WTC11 (cell line): ENCODE measurements around the gene SBK1.

Experiments used
- CBFB ChIP-seq: sonication (generic); formaldehyde crosslinking; IDR thresholded peaks from 2 replicates; pipeline ENCODE4 v1.8.1; 2022; ENCODE audit warnings: mild to moderate bottlenecking, low read depth, missing genetic modification reagents
- CREB1 ChIP-seq: sonication (generic); formaldehyde crosslinking; IDR thresholded peaks from 2 replicates; pipeline ENCODE4 v1.8.0; 2023; ENCODE audit warnings: mild to moderate bottlenecking, missing genetic modification reagents
- CTCF ChIP-seq: fragments of 200-600 bp; IDR thresholded peaks from 2 replicates; pipeline ENCODE4 v1.8.0; 2022; ENCODE audit warnings: antibody characterized with exemption
- FOXK1 ChIP-seq: sonication (generic); formaldehyde crosslinking; IDR thresholded peaks from 2 replicates; pipeline ENCODE4 v1.8.0; 2022; ENCODE audit warnings: mild to moderate bottlenecking, moderate library complexity, missing genetic modification reagents
- MAX ChIP-seq: sonication (generic); formaldehyde crosslinking; IDR thresholded peaks from 2 replicates; pipeline ENCODE4 v1.8.0; 2022; ENCODE audit warnings: mild to moderate bottlenecking, missing genetic modification reagents
- NFYB ChIP-seq: sonication (generic); formaldehyde crosslinking; conservative IDR thresholded peaks from 2 replicates; pipeline ENCODE4 v1.8.0; 2022; ENCODE audit warnings: low read depth, missing genetic modification reagents
- NR1H2 ChIP-seq: sonication (generic); formaldehyde crosslinking; IDR thresholded peaks from 2 replicates; pipeline ENCODE4 v1.9.0; 2021; ENCODE audit warnings: mild to moderate bottlenecking, moderate library complexity, missing genetic modification reagents
- SP1 ChIP-seq: sonication (generic); formaldehyde crosslinking; conservative IDR thresholded peaks from 2 replicates; pipeline ENCODE4 v1.8.1; 2022; ENCODE audit warnings: missing genetic modification reagents
- ZBTB21 ChIP-seq: sonication (generic); formaldehyde crosslinking; IDR thresholded peaks from 2 replicates; pipeline ENCODE4 v1.8.1; 2023; ENCODE audit warnings: mild to moderate bottlenecking, missing genetic modification reagents, borderline replicate concordance
- ZNF138 ChIP-seq: sonication (generic); formaldehyde crosslinking; conservative IDR thresholded peaks from 2 replicates; pipeline ENCODE4 v1.8.1; 2022; ENCODE audit warnings: mild to moderate bottlenecking, moderate library complexity, missing genetic modification reagents
- ZNF423 ChIP-seq: fragments of 250-450 bp; sonication (Bioruptor Pico); IDR thresholded peaks from 2 replicates; pipeline ENCODE4 v2.1.2; 2022; ENCODE audit warnings: mild to moderate bottlenecking, moderate library complexity
- TF ChIP-seq, protein P1 (sequence below): sonication (generic); formaldehyde crosslinking; IDR thresholded peaks from 2 replicates; pipeline ENCODE4 v1.8.1; 2023; ENCODE audit warnings: mild to moderate bottlenecking, missing genetic modification reagents, borderline replicate concordance
- TF ChIP-seq, protein P2 (sequence below): sonication (generic); formaldehyde crosslinking; IDR thresholded peaks from 2 replicates; pipeline ENCODE4 v1.8.1; 2023; ENCODE audit warnings: mild to moderate bottlenecking, missing genetic modification reagents, moderate library complexity
- TF ChIP-seq, protein P3 (sequence below): sonication (generic); formaldehyde crosslinking; IDR thresholded peaks from 2 replicates; pipeline ENCODE4 v1.8.1; 2022; ENCODE audit warnings: low read depth, mild to moderate bottlenecking, moderate library complexity, missing genetic modification reagents, borderline replicate concordance

DNA sequence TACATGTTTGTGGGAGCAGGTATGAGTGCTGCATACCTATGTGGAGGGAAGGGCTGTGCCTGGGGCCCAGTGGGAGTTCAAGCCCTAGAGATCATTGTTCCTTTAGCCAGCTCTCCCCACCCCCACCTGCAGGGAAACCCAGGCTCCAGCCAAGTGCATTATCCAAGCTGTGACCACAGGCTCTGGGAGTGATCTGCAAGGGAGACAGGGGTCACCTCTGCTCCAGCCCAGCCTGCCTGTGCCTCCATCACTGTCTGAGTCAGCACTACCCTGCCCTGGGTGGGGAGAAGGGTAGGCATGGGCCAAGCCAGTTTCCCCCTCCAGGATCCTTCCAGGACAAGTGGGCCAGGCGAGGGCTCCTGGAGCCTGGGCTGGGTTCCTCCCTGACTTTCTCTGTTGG is 32.1 kb upstream of the SBK1 start:
- TF ChIP-seq CREB1 = no peak
- no peak for TF ChIP-seq CTCF
- no peak for TF ChIP-seq NFYB (CRISPR knock-in tag)
- TF ChIP-seq, protein P1, sequence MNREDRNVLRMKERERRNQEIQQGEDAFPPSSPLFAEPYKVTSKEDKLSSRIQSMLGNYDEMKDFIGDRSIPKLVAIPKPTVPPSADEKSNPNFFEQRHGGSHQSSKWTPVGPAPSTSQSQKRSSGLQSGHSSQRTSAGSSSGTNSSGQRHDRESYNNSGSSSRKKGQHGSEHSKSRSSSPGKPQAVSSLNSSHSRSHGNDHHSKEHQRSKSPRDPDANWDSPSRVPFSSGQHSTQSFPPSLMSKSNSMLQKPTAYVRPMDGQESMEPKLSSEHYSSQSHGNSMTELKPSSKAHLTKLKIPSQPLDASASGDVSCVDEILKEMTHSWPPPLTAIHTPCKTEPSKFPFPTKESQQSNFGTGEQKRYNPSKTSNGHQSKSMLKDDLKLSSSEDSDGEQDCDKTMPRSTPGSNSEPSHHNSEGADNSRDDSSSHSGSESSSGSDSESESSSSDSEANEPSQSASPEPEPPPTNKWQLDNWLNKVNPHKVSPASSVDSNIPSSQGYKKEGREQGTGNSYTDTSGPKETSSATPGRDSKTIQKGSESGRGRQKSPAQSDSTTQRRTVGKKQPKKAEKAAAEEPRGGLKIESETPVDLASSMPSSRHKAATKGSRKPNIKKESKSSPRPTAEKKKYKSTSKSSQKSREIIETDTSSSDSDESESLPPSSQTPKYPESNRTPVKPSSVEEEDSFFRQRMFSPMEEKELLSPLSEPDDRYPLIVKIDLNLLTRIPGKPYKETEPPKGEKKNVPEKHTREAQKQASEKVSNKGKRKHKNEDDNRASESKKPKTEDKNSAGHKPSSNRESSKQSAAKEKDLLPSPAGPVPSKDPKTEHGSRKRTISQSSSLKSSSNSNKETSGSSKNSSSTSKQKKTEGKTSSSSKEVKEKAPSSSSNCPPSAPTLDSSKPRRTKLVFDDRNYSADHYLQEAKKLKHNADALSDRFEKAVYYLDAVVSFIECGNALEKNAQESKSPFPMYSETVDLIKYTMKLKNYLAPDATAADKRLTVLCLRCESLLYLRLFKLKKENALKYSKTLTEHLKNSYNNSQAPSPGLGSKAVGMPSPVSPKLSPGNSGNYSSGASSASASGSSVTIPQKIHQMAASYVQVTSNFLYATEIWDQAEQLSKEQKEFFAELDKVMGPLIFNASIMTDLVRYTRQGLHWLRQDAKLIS = no peak
- TF ChIP-seq, protein P2, sequence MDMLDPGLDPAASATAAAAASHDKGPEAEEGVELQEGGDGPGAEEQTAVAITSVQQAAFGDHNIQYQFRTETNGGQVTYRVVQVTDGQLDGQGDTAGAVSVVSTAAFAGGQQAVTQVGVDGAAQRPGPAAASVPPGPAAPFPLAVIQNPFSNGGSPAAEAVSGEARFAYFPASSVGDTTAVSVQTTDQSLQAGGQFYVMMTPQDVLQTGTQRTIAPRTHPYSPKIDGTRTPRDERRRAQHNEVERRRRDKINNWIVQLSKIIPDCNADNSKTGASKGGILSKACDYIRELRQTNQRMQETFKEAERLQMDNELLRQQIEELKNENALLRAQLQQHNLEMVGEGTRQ (CRISPR knock-in tag) = no peak
- TF ChIP-seq NR1H2 (CRISPR knock-in tag) = no peak
- no peak for TF ChIP-seq SP1 (CRISPR knock-in tag)
- TF ChIP-seq, protein P3, sequence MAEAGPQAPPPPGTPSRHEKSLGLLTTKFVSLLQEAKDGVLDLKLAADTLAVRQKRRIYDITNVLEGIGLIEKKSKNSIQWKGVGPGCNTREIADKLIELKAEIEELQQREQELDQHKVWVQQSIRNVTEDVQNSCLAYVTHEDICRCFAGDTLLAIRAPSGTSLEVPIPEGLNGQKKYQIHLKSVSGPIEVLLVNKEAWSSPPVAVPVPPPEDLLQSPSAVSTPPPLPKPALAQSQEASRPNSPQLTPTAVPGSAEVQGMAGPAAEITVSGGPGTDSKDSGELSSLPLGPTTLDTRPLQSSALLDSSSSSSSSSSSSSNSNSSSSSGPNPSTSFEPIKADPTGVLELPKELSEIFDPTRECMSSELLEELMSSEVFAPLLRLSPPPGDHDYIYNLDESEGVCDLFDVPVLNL (CRISPR knock-in tag) = no peak
- no peak for TF ChIP-seq FOXK1 (CRISPR knock-in tag)
- TF ChIP-seq ZBTB21 (CRISPR knock-in tag) = no peak
- no peak for TF ChIP-seq CBFB (CRISPR knock-in tag)
- TF ChIP-seq ZNF138 (CRISPR knock-in tag) = no peak
- no peak for TF ChIP-seq ZNF423 (CRISPR knock-in tag)
- TF ChIP-seq MAX = no peak
